Endometrium (tissue), 2 donors: ENCODE data around the gene SLC16A10.

Source experiments
- FAIRE-seq: peaks from 2 replicates; lab custom pipeline; 2012; peaks lifted over from hg19 to GRCh38; lab: Jason Lieb, UNC
- donor health status: control.
- donor health status: control.

Gene SLC16A10

GRCh38 chr6:111260570-111261298 is 173.4 kb downstream of the SLC16A10 start:
- no peak for FAIRE-seq

GRCh38 chr6:111263837-111264236 is 176.5 kb downstream of the SLC16A10 start:
- no peak for FAIRE-seq

- no peak for FAIRE-seq
Measured at GRCh38 chr6:111265842-111266241, 178.5 kb downstream of the SLC16A10 start.

- FAIRE-seq = no peak
Measured at GRCh38 chr6:111266276-111266675, 179.0 kb downstream of the SLC16A10 start.

- FAIRE-seq = no peak
Measured at GRCh38 chr6:111267764-111268333, 180.5 kb downstream of the SLC16A10 start.

- FAIRE-seq = no peak
Measured at GRCh38 chr6:111269401-111269970, 182.2 kb downstream of the SLC16A10 start.

- no peak for FAIRE-seq
Measured at GRCh38 chr6:111270121-111270520, 182.8 kb downstream of the SLC16A10 start.

- no peak for FAIRE-seq
Measured at GRCh38 chr6:111274593-111275217, 187.4 kb downstream of the SLC16A10 start.

- FAIRE-seq = no peak
Measured at GRCh38 chr6:111276335-111276734, 189.0 kb downstream of the SLC16A10 start.

GRCh38 chr6:111276736-111277135 is 189.4 kb downstream of the SLC16A10 start:
- no peak for FAIRE-seq

GRCh38 chr6:111277819-111278218 is 190.5 kb downstream of the SLC16A10 start:
- FAIRE-seq = no peak

GRCh38 chr6:111278731-111279130 is 191.4 kb downstream of the SLC16A10 start:
- FAIRE-seq = no peak

- FAIRE-seq = no peak
Measured at GRCh38 chr6:111280445-111280955, 193.2 kb downstream of the SLC16A10 start.
